HepG2 (cell line): ENCODE data around the gene UTS2R. TPM values are rescaled to one million over a fixed set of nuclear protein-coding genes. Genes with fewer than 3 reads are reported as not detected.
"Not testable (repeated sequence)": the region's sequence is repeated elsewhere in the genome, so short reads cannot be mapped to it uniquely, and the experiment has no call there.

Experiments
- ATAC-seq: fragments of 200-7000 bp; cut with Tn5 transposase; 3 replicates; pipeline ENCODE4 v1.9.1; 2020; ENCODE audit warnings: mild to moderate bottlenecking, moderate library complexity
- BruUV-seq: library from RNA; stranded (reverse); fragments of 400-500 nt; replicated peaks from 2 replicates; lab custom pipeline; 2021; lab: Mats Ljungman, UMichigan
- CTCF ChIA-PET: fragments of 300-600 bp; formaldehyde crosslinking; extraction: SDS; loops from one replicate; lab custom pipeline; 2021; ENCODE audit warnings: low total read pairs, inconsistent platforms, low intra/inter-chr PET ratio; lab: Yijun Ruan, JAX
- POLR2A ChIA-PET: fragments of 350-600 bp; sonication (Branson Sonifier 250); formaldehyde crosslinking; loops from one replicate; lab custom pipeline; 2020; ENCODE audit warnings: antibody characterized with exemption, inconsistent platforms; lab: Yijun Ruan, JAX
- DNase-seq: peaks from one replicate; pipeline ENCODE4 v3.0.0-alpha.2; 2015; ENCODE audit warnings: low spot score
- FAIRE-seq: peaks from 3 replicates; lab custom pipeline; 2011; peaks lifted over from hg19 to GRCh38; lab: Jason Lieb, UNC
- H2AFZ ChIP-seq: one replicate; pipeline ENCODE4 v1.6.1; 2011; ENCODE audit warnings: low read length, inconsistent platforms
- H3K27ac ChIP-seq: fragments of 300-600 bp; 3 replicates; pipeline ENCODE4 v1.8.0; 2011; ENCODE audit warnings: mixed run types, mild to moderate bottlenecking, mixed read lengths, low read length, inconsistent platforms; ENCODE audit not compliant: insufficient read depth; ENCODE audit errors: extremely low read length
- H3K27me3 ChIP-seq, 2 experiments: fragments of 200-600 bp in 1 of 2; 2 replicates in 1 of 2; 3 replicates in 1 of 2; pipeline versions ENCODE4 v1.6.0 to v1.8.0; 2011; ENCODE audit warnings: low read length in 2 of 2, mild to moderate bottlenecking in 2 of 2, moderate library complexity in 2 of 2, inconsistent platforms in 1 of 2; ENCODE audit not compliant: insufficient read depth in 2 of 2, control insufficient read depth in 1 of 2
- H3K36me3 ChIP-seq, 2 experiments: fragments of 200-600 bp in 1 of 2; replicated peaks in 1 of 2; 2 replicates in 1 of 2; 3 replicates in 1 of 2; pipeline versions ENCODE4 v1.5.1 to v1.8.0; 2011; ENCODE audit warnings: low read length in 2 of 2, inconsistent platforms in 1 of 2; ENCODE audit not compliant: insufficient read depth in 2 of 2, control insufficient read depth in 1 of 2
- H3K4me1 ChIP-seq: 2 replicates; pipeline ENCODE4 v1.5.1; 2012; ENCODE audit warnings: low read length, inconsistent platforms; ENCODE audit not compliant: insufficient read depth
- H3K4me2 ChIP-seq: 2 replicates; pipeline ENCODE4 v1.6.0; 2011; ENCODE audit warnings: low read depth, low read length, inconsistent platforms
- H3K4me3 ChIP-seq, 3 experiments: fragments of 200-600 bp in 1 of 3; sonication (generic), shearing (Covaris generic) in 1 of 3; replicated peaks in 1 of 3; 2 replicates each; pipeline ENCODE4 v1.5.1; 2011 to 2016; ENCODE audit warnings: low read length in 3 of 3, inconsistent platforms in 2 of 3, low read depth in 2 of 3, mild to moderate bottlenecking in 2 of 3, control low read depth in 1 of 3, mixed read lengths in 1 of 3; ENCODE audit not compliant: insufficient read depth in 1 of 3
- H3K79me2 ChIP-seq: one replicate; pipeline ENCODE4 v1.6.1; 2011; ENCODE audit warnings: low read length, inconsistent platforms; ENCODE audit not compliant: insufficient read depth
- H3K9ac ChIP-seq: 2 replicates; pipeline ENCODE4 v1.6.0; 2011; ENCODE audit warnings: mild to moderate bottlenecking, low read depth, low read length, inconsistent platforms; ENCODE audit not compliant: insufficient read depth
- H3K9me3 ChIP-seq: 2 replicates; pipeline ENCODE4 v1.5.1; 2012; ENCODE audit warnings: mild to moderate bottlenecking, low read length
- H4K20me1 ChIP-seq: 2 replicates; pipeline ENCODE4 v1.6.0; 2011; ENCODE audit warnings: inconsistent platforms, mild to moderate bottlenecking, low read length, moderate library complexity; ENCODE audit not compliant: insufficient read depth
- JUND ChIP-seq: sonication (generic); formaldehyde crosslinking; IDR thresholded peaks from 2 replicates; pipeline ENCODE4 v1.8.0; 2022; ENCODE audit warnings: mild to moderate bottlenecking, missing genetic modification reagents
- TGIF2 ChIP-seq: IDR thresholded peaks from 2 replicates; pipeline ENCODE4 v1.6.1; 2016; ENCODE audit warnings: control low read depth, missing compliant biosample characterization
- ZBTB21 ChIP-seq: sonication (generic); formaldehyde crosslinking; IDR thresholded peaks from 2 replicates; pipeline ENCODE4 v1.4.0; 2020; ENCODE audit warnings: missing genetic modification reagents
- ZNF776 ChIP-seq: sonication (generic); formaldehyde crosslinking; IDR thresholded peaks from 2 replicates; pipeline ENCODE4 v1.4.0; 2020; ENCODE audit warnings: mild to moderate bottlenecking, missing genetic modification reagents
- whole genome bisulfite sequencing: methylation state at CpG from one replicate; pipeline ENCODE4 v1.1.6; 2017; ENCODE audit warnings: low lambda C conversion rate; 5-methylcytosine and 5-hydroxymethylcytosine counted together
- in situ Hi-C: cut with HindIII; loops from 2 replicates; pipeline ENCODE4 v1.10.0; 2017; ENCODE audit warnings: low pct_unique_long_range_greater_than_20kb; ENCODE audit not compliant: extremely low pct_ligation_motif_present
- intact Hi-C: fragments of 100-400 bp; cut with micrococcal nuclease; formaldehyde crosslinking; loops from one replicate; pipeline ENCODE4 v1.10.0; 2022; ENCODE audit not compliant: unreplicated experiment
- polyA plus RNA-seq, 8 experiments: library from polyadenylated mRNA; depleted of rRNA in 3 of 8; stranded (reverse) in 7 of 8; unstranded in 1 of 8; fragments of >200 nt; fragmentation: Illumina TruSeq in 4 of 8; extraction: Trizol in 4 of 8; gene quantifications; 2 replicates each; pipeline versions ENCODE4 v1.2.1 to v1.2.3, GENCODE V29; 2011 to 2016; ENCODE audit warnings: low read depth in 4 of 8, missing spikeins in 1 of 8, mixed read lengths in 1 of 8; ENCODE audit not compliant: insufficient read depth in 1 of 8
- total RNA-seq, 5 experiments: library from RNA; depleted of rRNA; stranded (reverse); fragments of >200 nt; fragmentation: Illumina TruSeq; extraction: Trizol; gene quantifications; 2 replicates each; pipeline ENCODE4 v1.2.3, GENCODE V29; 2016; ENCODE audit warnings: low read depth in 1 of 5
- TF ChIP-seq, protein P1 (sequence below): IDR thresholded peaks from 2 replicates; pipeline ENCODE4 v1.6.1; 2012; ENCODE audit warnings: inconsistent platforms
- TF ChIP-seq, protein P2 (sequence below): sonication (generic); formaldehyde crosslinking; IDR thresholded peaks from 2 replicates; pipeline ENCODE4 v1.9.0; 2021; ENCODE audit warnings: mild to moderate bottlenecking, missing genetic modification reagents

UTS2R gene
- total and polyA plus RNA-seq, 2 of the 13 experiments (the other 11 are each of a cell fraction or from before 2014, with no cell fraction given): 0.13 to 0.15 TPM

DNA sequence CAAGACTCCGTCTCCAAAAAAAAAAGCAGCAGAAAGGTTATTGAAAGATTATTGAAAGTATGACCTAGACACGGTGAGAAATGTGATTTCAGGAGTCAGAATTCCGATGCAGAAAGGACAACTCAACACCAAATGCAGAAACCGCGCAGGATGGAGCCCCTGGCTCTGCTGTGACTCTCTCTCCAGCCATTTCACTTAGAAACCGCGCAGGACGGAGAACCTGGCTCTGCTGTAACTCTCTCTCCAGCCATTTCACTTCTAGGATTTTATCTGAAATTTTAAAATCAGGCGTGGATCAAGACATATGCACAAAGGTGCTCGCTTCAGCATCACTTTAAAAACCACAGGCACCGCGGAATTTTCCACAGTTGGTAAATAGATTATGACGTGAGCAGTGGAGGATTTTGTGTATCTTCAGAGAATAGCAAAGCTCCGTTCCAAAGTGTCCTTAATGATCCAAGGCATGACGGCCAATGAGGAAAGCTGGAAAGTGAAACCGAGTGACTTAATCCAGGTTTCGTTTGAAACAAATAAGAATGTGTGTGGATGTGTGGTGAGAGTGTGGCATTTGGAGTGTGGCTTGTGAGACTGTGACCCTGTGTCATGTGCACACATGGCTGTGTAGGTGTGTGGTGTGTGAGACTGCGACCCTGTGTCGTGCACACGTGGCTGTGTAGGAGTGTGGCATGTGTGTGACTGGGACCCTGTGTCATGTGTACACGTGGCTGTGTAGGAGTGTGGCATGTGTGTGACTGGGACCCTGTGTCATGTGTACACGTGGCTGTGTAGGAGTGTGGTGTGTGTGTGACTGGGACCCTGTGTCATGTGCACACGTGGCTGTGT, 9.5 kb downstream of the UTS2R start (continued):
- TF ChIP-seq TGIF2 (no peak), ZBTB21 (no peak)
- TF ChIP-seq, protein P1, sequence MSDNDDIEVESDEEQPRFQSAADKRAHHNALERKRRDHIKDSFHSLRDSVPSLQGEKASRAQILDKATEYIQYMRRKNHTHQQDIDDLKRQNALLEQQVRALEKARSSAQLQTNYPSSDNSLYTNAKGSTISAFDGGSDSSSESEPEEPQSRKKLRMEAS: peak; percentile 63

DNA sequence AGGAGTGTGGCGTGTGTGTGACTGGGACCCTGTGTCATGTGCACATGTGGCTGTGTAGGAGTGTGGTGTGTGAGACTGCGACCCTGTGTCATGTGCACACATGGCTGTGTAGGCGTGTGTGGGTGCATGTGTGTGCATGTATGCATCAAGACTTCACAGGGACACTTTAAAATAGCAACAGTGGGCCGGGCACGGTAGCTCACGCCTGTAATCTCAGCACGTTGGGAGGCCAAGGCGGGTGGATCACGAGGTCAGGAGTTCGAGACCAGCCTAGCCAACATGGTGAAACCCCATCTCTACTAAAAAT, 10.1 kb downstream of the UTS2R start:
- H3K79me2 ChIP-seq, CTCF ChIA-PET, H3K9ac ChIP-seq, FAIRE-seq, H3K27ac ChIP-seq, H3K4me3 ChIP-seq, in situ Hi-C loops, H4K20me1 ChIP-seq, POLR2A ChIA-PET, H3K36me3 ChIP-seq, H3K9me3 ChIP-seq, H2AFZ ChIP-seq, DNase-seq, BruUV-seq, intact Hi-C loops, ATAC-seq: not testable (repeated sequence)
- peak overlapping the region; percentile 39 for H3K4me2 ChIP-seq
- 49% methylated on average over 10 of the region's 10 CpGs for WGBS
- TF ChIP-seq JUND (CRISPR knock-in tag) (0 out of 2 replicates have a peak, but pooled peaks have one; percentile 19), ZNF776 (CRISPR knock-in tag) (0 out of 2 replicates have a peak, but pooled peaks have one; percentile 39)
- TF ChIP-seq, protein P2, sequence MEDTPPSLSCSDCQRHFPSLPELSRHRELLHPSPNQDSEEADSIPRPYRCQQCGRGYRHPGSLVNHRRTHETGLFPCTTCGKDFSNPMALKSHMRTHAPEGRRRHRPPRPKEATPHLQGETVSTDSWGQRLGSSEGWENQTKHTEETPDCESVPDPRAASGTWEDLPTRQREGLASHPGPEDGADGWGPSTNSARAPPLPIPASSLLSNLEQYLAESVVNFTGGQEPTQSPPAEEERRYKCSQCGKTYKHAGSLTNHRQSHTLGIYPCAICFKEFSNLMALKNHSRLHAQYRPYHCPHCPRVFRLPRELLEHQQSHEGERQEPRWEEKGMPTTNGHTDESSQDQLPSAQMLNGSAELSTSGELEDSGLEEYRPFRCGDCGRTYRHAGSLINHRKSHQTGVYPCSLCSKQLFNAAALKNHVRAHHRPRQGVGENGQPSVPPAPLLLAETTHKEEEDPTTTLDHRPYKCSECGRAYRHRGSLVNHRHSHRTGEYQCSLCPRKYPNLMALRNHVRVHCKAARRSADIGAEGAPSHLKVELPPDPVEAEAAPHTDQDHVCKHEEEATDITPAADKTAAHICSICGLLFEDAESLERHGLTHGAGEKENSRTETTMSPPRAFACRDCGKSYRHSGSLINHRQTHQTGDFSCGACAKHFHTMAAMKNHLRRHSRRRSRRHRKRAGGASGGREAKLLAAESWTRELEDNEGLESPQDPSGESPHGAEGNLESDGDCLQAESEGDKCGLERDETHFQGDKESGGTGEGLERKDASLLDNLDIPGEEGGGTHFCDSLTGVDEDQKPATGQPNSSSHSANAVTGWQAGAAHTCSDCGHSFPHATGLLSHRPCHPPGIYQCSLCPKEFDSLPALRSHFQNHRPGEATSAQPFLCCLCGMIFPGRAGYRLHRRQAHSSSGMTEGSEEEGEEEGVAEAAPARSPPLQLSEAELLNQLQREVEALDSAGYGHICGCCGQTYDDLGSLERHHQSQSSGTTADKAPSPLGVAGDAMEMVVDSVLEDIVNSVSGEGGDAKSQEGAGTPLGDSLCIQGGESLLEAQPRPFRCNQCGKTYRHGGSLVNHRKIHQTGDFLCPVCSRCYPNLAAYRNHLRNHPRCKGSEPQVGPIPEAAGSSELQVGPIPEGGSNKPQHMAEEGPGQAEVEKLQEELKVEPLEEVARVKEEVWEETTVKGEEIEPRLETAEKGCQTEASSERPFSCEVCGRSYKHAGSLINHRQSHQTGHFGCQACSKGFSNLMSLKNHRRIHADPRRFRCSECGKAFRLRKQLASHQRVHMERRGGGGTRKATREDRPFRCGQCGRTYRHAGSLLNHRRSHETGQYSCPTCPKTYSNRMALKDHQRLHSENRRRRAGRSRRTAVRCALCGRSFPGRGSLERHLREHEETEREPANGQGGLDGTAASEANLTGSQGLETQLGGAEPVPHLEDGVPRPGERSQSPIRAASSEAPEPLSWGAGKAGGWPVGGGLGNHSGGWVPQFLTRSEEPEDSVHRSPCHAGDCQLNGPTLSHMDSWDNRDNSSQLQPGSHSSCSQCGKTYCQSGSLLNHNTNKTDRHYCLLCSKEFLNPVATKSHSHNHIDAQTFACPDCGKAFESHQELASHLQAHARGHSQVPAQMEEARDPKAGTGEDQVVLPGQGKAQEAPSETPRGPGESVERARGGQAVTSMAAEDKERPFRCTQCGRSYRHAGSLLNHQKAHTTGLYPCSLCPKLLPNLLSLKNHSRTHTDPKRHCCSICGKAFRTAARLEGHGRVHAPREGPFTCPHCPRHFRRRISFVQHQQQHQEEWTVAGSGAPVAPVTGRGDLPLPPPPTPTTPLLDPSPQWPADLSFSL (CRISPR knock-in tag): peak; percentile 68
- peaks cover 68% of the 10 kb centered on the region for H3K4me1 ChIP-seq
- peaks cover 5 to 43% of the 10 kb centered on the region in 2 experiments; a peak in 4 of 5 replicates for H3K27me3 ChIP-seq
